HEK293 (cell line): Measurements from ENCODE around the gene TTC23.
"Not testable (repeated sequence)": the region's sequence is repeated elsewhere in the genome, so short reads cannot be mapped to it uniquely, and the experiment has no call there.

Experiments used
- ZBTB21 ChIP-seq: fragments of 450-650 bp; formaldehyde crosslinking; IDR thresholded peaks from 2 replicates; pipeline ENCODE4 v1.5.1; 2017; ENCODE audit warnings: missing biosample characterization, missing genetic modification characterization
- ZNF391 ChIP-seq: fragments of 450-650 bp; formaldehyde crosslinking; IDR thresholded peaks from 2 replicates; pipeline ENCODE4 v1.5.1; 2016; ENCODE audit warnings: low read depth, missing biosample characterization, missing genetic modification characterization, borderline replicate concordance
- ZNF404 ChIP-seq: fragments of 450-650 bp; formaldehyde crosslinking; IDR thresholded peaks from 2 replicates; pipeline ENCODE4 v1.5.1; 2017; ENCODE audit warnings: missing biosample characterization, missing genetic modification characterization
- ZNF518A ChIP-seq: fragments of 450-650 bp; formaldehyde crosslinking; conservative IDR thresholded peaks from 2 replicates; pipeline ENCODE4 v1.5.1; 2016; ENCODE audit warnings: low read depth, missing biosample characterization, missing genetic modification characterization
- ZNF639 ChIP-seq: fragments of 450-650 bp; formaldehyde crosslinking; IDR thresholded peaks from 2 replicates; pipeline ENCODE4 v1.5.1; 2016; ENCODE audit warnings: missing biosample characterization, missing genetic modification characterization
- ZNF792 ChIP-seq: fragments of 450-650 bp; formaldehyde crosslinking; IDR thresholded peaks from 2 replicates; pipeline ENCODE4 v1.5.1; 2016; ENCODE audit warnings: missing biosample characterization, missing genetic modification characterization
- TF ChIP-seq, protein P1 (sequence below): fragments of 450-650 bp; formaldehyde crosslinking; IDR thresholded peaks from 2 replicates; pipeline ENCODE4 v1.5.1; 2016; ENCODE audit warnings: missing biosample characterization, missing genetic modification characterization
- TF ChIP-seq, protein P2 (sequence below): fragments of 450-650 bp; formaldehyde crosslinking; IDR thresholded peaks from 2 replicates; pipeline ENCODE4 v1.5.1; 2016; ENCODE audit warnings: missing biosample characterization, missing genetic modification characterization

DNA sequence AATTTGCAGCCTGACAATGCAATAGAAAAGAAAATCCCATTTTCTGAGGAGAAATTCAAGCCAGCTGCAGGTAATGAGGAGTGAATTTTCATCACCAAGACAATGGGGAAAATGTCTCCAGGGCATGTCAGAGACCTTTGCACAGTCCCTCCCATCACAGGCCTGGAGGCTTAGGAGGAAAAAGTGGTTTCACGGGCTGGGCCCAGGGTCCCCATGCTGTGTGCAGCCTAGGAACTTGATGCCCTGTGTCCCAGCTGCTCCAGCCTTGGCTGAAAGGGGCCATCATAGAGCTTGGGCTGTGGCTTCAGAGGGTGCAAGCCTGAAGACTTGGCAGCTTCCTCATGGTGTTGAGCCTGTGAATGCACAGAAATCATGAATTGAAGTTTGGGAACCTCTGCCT lies 57.2 kb downstream of the TTC23 start:
- not testable (repeated sequence) for TF ChIP-seq ZNF391, ZNF639, ZNF518A, ZNF792, ZNF404, ZBTB21 (tag by site-specific recombination)
- TF ChIP-seq, protein P1, sequence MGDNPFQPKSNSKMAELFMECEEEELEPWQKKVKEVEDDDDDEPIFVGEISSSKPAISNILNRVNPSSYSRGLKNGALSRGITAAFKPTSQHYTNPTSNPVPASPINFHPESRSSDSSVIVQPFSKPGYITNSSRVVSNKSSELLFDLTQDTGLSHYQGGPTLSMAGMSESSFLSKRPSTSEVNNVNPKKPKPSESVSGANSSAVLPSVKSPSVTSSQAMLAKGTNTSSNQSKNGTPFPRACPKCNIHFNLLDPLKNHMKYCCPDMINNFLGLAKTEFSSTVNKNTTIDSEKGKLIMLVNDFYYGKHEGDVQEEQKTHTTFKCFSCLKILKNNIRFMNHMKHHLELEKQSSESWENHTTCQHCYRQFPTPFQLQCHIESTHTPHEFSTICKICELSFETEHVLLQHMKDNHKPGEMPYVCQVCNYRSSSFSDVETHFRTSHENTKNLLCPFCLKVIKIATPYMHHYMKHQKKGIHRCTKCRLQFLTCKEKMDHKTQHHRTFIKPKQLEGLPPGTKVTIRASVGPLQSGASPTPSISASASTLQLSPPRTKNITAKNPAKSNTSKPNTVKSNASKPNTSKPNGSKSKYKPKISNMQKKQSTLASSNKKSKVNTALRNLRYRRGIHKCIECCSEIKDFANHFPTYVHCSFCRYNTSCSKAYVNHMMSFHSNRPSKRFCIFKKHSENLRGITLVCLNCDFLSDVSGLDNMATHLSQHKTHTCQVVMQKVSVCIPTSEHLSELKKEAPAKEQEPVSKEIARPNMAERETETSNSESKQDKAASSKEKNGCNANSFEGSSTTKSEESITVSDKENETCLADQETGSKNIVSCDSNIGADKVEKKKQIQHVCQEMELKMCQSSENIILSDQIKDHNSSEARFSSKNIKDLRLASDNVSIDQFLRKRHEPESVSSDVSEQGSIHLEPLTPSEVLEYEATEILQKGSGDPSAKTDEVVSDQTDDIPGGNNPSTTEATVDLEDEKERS (tag by site-specific recombination), result not testable (repeated sequence)
- TF ChIP-seq, protein P2, sequence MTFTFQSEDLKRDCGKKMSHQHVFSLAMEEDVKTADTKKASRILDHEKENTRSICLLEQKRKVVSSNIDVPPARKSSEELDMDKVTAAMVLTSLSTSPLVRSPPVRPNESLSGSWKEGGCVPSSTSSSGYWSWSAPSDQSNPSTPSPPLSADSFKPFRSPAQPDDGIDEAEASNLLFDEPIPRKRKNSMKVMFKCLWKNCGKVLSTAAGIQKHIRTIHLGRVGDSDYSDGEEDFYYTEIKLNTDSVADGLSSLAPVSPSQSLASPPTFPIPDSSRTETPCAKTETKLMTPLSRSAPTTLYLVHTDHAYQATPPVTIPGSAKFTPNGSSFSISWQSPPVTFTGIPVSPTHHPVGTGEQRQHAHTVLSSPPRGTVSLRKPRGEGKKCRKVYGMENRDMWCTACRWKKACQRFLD (tag by site-specific recombination), result not testable (repeated sequence)
